Vagina (tissue), 2 donors: Measurements from ENCODE around the gene KLC4. TPM values are rescaled to one million over a fixed set of nuclear protein-coding genes. Genes with fewer than 3 reads are reported as not detected.

ENCODE experiments used
- DNase-seq, 2 donors: peaks; one replicate each; pipeline ENCODE4 v3.0.0-alpha.2; 2017; ENCODE audit errors: extremely low spot score in 2 of 2
- H3K27ac ChIP-seq: fragments of 200-600 bp; sonication (generic); one replicate; pipeline ENCODE4 v1.5.1; 2019
- H3K27me3 ChIP-seq: fragments of 200-600 bp; sonication (generic); one replicate; pipeline ENCODE4 v1.5.1; 2019
- H3K36me3 ChIP-seq, 2 donors: fragments of 200-600 bp; sonication (generic); one replicate each; pipeline ENCODE4 v1.5.1; 2017 to 2019
- H3K4me1 ChIP-seq: fragments of 200-600 bp; sonication (generic); one replicate; pipeline ENCODE4 v1.5.1; 2019
- H3K4me3 ChIP-seq, 2 donors: fragments of 200-600 bp; sonication (generic); 1 replicate in 1 of 2; 2 replicates in 1 of 2; pipeline ENCODE4 v1.5.1; 2016 to 2019
- H3K9me3 ChIP-seq: fragments of 200-600 bp; sonication (generic); one replicate; pipeline ENCODE4 v1.5.1; 2019
- POLR2A ChIP-seq, 2 donors: fragments of 450-650 bp; IDR thresholded peaks; one replicate each; pipeline ENCODE4 v1.6.1; 2017; ENCODE audit warnings: antibody characterized with exemption in 2 of 2, mild to moderate bottlenecking in 2 of 2, moderate library complexity in 2 of 2
- POLR2AphosphoS5 ChIP-seq, 2 donors: sonication (generic); formaldehyde crosslinking; IDR thresholded peaks; one replicate each; pipeline ENCODE4 v1.9.0; 2017; ENCODE audit warnings: antibody characterized with exemption in 2 of 2, mild to moderate bottlenecking in 2 of 2, low read depth in 1 of 2; ENCODE audit not compliant: insufficient read depth in 1 of 2
- intact Hi-C: fragments of 100-400 bp; cut with DNase I; formaldehyde crosslinking; loops from one replicate; pipeline ENCODE4 v1.15.1; 2023
- total RNA-seq: library from RNA; depleted of rRNA; stranded (reverse); fragments of >200 nt; gene quantifications from one replicate; pipeline ENCODE4 v1.2.3, GENCODE V29; 2016
- TF ChIP-seq, protein P1 (sequence below), 3 experiments: fragments of 450-650 bp in 2 of 3; fragments of 200-600 bp in 1 of 3; sonication (generic) in 1 of 3; IDR thresholded peaks; one replicate each; pipeline ENCODE4 v1.5.1; 2017 to 2019; ENCODE audit warnings: antibody characterized with exemption in 3 of 3, mild to moderate bottlenecking in 2 of 3, moderate library complexity in 2 of 3

KLC4 gene
- total RNA-seq, 1 donor from 2014 or later: 17.2 TPM

- Histone ChIP-seq H3K4me3 (peak overlapping the region; percentile 75 to 82), H3K27me3 (no peaks in the 10 kb centered on the region), H3K9me3 (no peaks in the 10 kb centered on the region), H3K4me1 (peaks cover 41% of the 10 kb centered on the region), H3K36me3 (peaks cover 0 to 13% of the 10 kb centered on the region in 2 donors), H3K27ac (peak overlapping the region; percentile 89)
- intact Hi-C loops: no loop called here
- TF ChIP-seq POLR2AphosphoS5 (IDR thresholded peaks at IDR 0.05; ENCODE audit: insufficient read depth in 1 of 2, low read depth in 1 of 2) (no peak), POLR2A (IDR thresholded peaks at IDR 0.05) (no peak)
- TF ChIP-seq, protein P1, sequence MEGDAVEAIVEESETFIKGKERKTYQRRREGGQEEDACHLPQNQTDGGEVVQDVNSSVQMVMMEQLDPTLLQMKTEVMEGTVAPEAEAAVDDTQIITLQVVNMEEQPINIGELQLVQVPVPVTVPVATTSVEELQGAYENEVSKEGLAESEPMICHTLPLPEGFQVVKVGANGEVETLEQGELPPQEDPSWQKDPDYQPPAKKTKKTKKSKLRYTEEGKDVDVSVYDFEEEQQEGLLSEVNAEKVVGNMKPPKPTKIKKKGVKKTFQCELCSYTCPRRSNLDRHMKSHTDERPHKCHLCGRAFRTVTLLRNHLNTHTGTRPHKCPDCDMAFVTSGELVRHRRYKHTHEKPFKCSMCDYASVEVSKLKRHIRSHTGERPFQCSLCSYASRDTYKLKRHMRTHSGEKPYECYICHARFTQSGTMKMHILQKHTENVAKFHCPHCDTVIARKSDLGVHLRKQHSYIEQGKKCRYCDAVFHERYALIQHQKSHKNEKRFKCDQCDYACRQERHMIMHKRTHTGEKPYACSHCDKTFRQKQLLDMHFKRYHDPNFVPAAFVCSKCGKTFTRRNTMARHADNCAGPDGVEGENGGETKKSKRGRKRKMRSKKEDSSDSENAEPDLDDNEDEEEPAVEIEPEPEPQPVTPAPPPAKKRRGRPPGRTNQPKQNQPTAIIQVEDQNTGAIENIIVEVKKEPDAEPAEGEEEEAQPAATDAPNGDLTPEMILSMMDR (IDR thresholded peaks at IDR 0.05): no peak
- DNase-seq: no peak
These were observed 900 bp upstream of the KLC4 start for GRCh38 chr6:43058531-43058930.

GRCh38 chr6:43060034-43060754 lies 763 bp downstream of the KLC4 start:
- Histone ChIP-seq H3K9me3 (no peaks in the 10 kb centered on the region), H3K4me3 (peak overlapping the region; percentile 75 to 82), H3K27me3 (no peaks in the 10 kb centered on the region), H3K4me1 (peaks cover 32% of the 10 kb centered on the region), H3K36me3 (peaks cover 0 to 24% of the 10 kb centered on the region in 2 donors), H3K27ac (peak overlapping the region; percentile 89)
- DNase-seq: no peak
- intact Hi-C loops: no loop called here
- TF ChIP-seq, protein P1 (IDR thresholded peaks at IDR 0.05): no peak
- TF ChIP-seq POLR2A (IDR thresholded peaks at IDR 0.05): no peak
- TF ChIP-seq POLR2AphosphoS5 (IDR thresholded peaks at IDR 0.05; ENCODE audit: insufficient read depth in 1 of 2, low read depth in 1 of 2): no peak

GRCh38 chr6:43060755-43061633 lies 1.6 kb downstream of the KLC4 start:
- no peak for DNase-seq
- no peak for TF ChIP-seq POLR2AphosphoS5 (IDR thresholded peaks at IDR 0.05; ENCODE audit: insufficient read depth in 1 of 2, low read depth in 1 of 2)
- no peak for TF ChIP-seq POLR2A (IDR thresholded peaks at IDR 0.05)
- TF ChIP-seq, protein P1 (IDR thresholded peaks at IDR 0.05): no peak
- intact Hi-C loops: no loop called here
- Histone ChIP-seq H3K4me1 (peaks cover 32% of the 10 kb centered on the region), H3K27me3 (no peaks in the 10 kb centered on the region), H3K27ac (peak overlapping the region; percentile 89), H3K9me3 (no peaks in the 10 kb centered on the region), H3K4me3 (peak overlapping the region; percentile 75 to 82), H3K36me3 (peaks cover 0 to 28% of the 10 kb centered on the region in 2 donors)

- Histone ChIP-seq H3K27ac (no peak overlapping the region), H3K9me3 (no peaks in the 10 kb centered on the region), H3K36me3 (peaks cover 0 to 33% of the 10 kb centered on the region in 2 donors), H3K27me3 (no peaks in the 10 kb centered on the region), H3K4me3 (no peak overlapping the region), H3K4me1 (peaks cover 32% of the 10 kb centered on the region)
- intact Hi-C loops: no loop called here
- TF ChIP-seq, protein P1 (IDR thresholded peaks at IDR 0.05): no peak
- TF ChIP-seq POLR2A (IDR thresholded peaks at IDR 0.05): no peak
- TF ChIP-seq POLR2AphosphoS5 (IDR thresholded peaks at IDR 0.05; ENCODE audit: insufficient read depth in 1 of 2, low read depth in 1 of 2): no peak
- no peak for DNase-seq
These were observed 2.4 kb downstream of the KLC4 start for GRCh38 chr6:43061861-43062260.
